K562 (cell line): ENCODE measurements around the gene MED15. TPM values are rescaled to one million over a fixed set of nuclear protein-coding genes. Genes with fewer than 3 reads are reported as not detected.

Experiments
- CLOCK ChIP-seq: fragments of 250-450 bp; sonication (Bioruptor Pico); IDR thresholded peaks from 2 replicates; pipeline ENCODE4 v1.4.0; 2020; ENCODE audit warnings: mild to moderate bottlenecking, moderate library complexity, borderline replicate concordance
- ILF3 ChIP-seq: fragments of 450-650 bp; IDR thresholded peaks from 2 replicates; pipeline ENCODE4 v1.6.1; 2018; ENCODE audit warnings: antibody characterized with exemption, mild to moderate bottlenecking, moderate library complexity, borderline replicate concordance
- MED1 ChIP-seq: sonication (generic); formaldehyde crosslinking; IDR thresholded peaks from 2 replicates; pipeline ENCODE4 v1.8.1; 2023; ENCODE audit warnings: missing genetic modification reagents, borderline replicate concordance
- PTTG1 ChIP-seq: fragments of 450-650 bp; IDR thresholded peaks from 2 replicates; pipeline ENCODE4 v1.6.1; 2016; ENCODE audit warnings: low read depth, mild to moderate bottlenecking, missing genetic modification characterization, missing compliant biosample characterization
- ZHX1 ChIP-seq: fragments of 150-350 bp; conservative IDR thresholded peaks from 2 replicates; pipeline ENCODE4 v1.6.1; 2014; ENCODE audit warnings: low read length
- ZNF239 ChIP-seq: fragments of 250-450 bp; sonication (Bioruptor Pico); IDR thresholded peaks from 2 replicates; pipeline ENCODE4 v1.4.0; 2020; ENCODE audit warnings: mild to moderate bottlenecking
- ZNF445 ChIP-seq: fragments of 250-450 bp; sonication (Bioruptor Pico); IDR thresholded peaks from 2 replicates; pipeline ENCODE4 v1.4.0; 2020; ENCODE audit warnings: low read depth, mild to moderate bottlenecking, moderate library complexity
- polyA plus RNA-seq, 8 experiments: library from polyadenylated mRNA; depleted of rRNA in 4 of 8; stranded (reverse) in 5 of 8; unstranded in 3 of 8; fragments of >200 nt; fragmentation: Nextera tagmentation in 2 of 8; fragmentation: Illumina TruSeq in 1 of 8; extraction: Ambion mirVana in 2 of 8; extraction: Trizol in 1 of 8; gene quantifications; 2 replicates each; pipeline versions ENCODE4 v1.2.1 to v1.2.3, GENCODE V29; 2011 to 2014; ENCODE audit warnings: inconsistent platforms in 1 of 8, missing spikeins in 1 of 8
- total RNA-seq, 7 experiments: library from RNA; depleted of rRNA in 6 of 7; stranded (reverse); fragments of >200 nt in 6 of 7; fragmentation: Illumina TruSeq in 2 of 7; extraction: Trizol in 2 of 7; gene quantifications; 2 replicates each; pipeline versions ENCODE4 v1.2.1 to v1.2.3, GENCODE V29; 2011 to 2021; ENCODE audit warnings: low replicate concordance in 1 of 7
- TF ChIP-seq, protein P1 (sequence below): fragments of 450-650 bp; formaldehyde crosslinking; IDR thresholded peaks from 2 replicates; pipeline ENCODE4 v1.4.0; 2022; ENCODE audit warnings: missing genetic modification characterization
- TF ChIP-seq, protein P2 (sequence below): fragments of 450-650 bp; IDR thresholded peaks from 2 replicates; pipeline ENCODE4 v1.6.1; 2016; ENCODE audit warnings: low read depth, mild to moderate bottlenecking, moderate library complexity
- TF ChIP-seq, protein P3 (sequence below), 3 experiments: IDR thresholded peaks in 2 of 3; conservative IDR thresholded peaks in 1 of 3; 2 replicates each; pipeline ENCODE4 v1.5.1; 2011 to 2012; ENCODE audit warnings: low read length in 3 of 3, mild to moderate bottlenecking in 3 of 3, control low read depth in 2 of 3, improper control_type of control experiment in 1 of 3, inconsistent platforms in 1 of 3, low read depth in 1 of 3, mixed read lengths in 1 of 3, moderate library complexity in 1 of 3; ENCODE audit not compliant: insufficient read depth in 2 of 3
- TF ChIP-seq, protein P4 (sequence below), 2 experiments: fragments of 450-650 bp in 1 of 2; sonication (generic) in 1 of 2; formaldehyde crosslinking in 1 of 2; IDR thresholded peaks in 1 of 2; conservative IDR thresholded peaks in 1 of 2; 2 replicates each; pipeline versions ENCODE4 v1.6.1 to v1.8.1; 2016 to 2023; ENCODE audit warnings: mild to moderate bottlenecking in 2 of 2, moderate library complexity in 2 of 2, inconsistent platforms in 1 of 2, missing genetic modification reagents in 1 of 2
- TF ChIP-seq, protein P5 (sequence below): conservative IDR thresholded peaks from 2 replicates; pipeline ENCODE4 v1.6.1; 2011; ENCODE audit warnings: low read depth, mild to moderate bottlenecking, low read length; ENCODE audit not compliant: control insufficient read depth

MED15 gene
- total and polyA plus RNA-seq, 9 of the 15 experiments (the other 6 are each of a cell fraction or from before 2014, with no cell fraction given) = 4.0 to 271 (median 60.1) TPM

DNA sequence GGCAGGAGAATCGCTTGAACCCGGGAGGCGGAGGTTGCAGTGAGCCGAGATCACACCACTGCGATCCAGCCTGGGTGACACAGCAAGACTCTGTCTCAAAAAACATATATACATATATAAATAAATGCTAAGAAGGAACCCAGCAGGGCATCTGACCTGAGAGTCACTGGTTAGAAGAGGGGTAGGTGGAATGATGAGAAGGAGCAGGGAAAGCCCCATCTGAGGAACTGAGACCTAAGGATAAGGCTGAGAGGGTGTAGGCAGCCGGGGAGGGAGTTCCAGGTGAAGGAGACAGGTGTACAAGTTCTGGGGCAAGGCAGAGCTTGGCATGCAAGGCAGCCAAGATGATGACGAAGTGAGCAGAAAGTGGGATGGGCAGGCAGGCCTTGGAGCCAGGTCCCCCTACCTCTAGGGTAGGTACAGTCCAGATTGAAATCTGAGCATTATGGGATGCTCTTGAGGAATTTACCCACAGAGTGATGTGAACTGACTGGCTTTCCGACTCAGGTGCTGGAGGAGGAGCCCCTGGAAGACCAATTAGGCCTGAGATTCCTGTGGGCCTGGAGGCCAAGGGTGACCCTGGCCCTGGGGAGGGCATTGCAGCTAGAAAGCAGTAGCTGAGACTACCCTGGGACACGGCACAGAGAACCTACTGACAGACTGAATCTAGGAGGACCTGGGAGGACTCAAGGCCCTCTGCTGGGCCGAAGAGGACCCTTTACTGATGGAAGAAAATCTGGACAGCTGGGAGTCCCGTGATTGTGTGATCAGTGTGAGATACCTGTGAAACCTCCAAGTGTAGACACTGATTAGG, 34.6 kb upstream of the MED15 start (continued):
- TF ChIP-seq PTTG1 (tag) (no peak), CLOCK (CRISPR knock-in tag) (no peak), ILF3 (no peak), ZNF239 (CRISPR knock-in tag) (no peak), ZNF445 (CRISPR knock-in tag) (no peak), MED1 (CRISPR knock-in tag) (0 out of 2 replicates have a peak, but pooled peaks have one; percentile 65), ZHX1 (no peak)
- TF ChIP-seq, protein P1, sequence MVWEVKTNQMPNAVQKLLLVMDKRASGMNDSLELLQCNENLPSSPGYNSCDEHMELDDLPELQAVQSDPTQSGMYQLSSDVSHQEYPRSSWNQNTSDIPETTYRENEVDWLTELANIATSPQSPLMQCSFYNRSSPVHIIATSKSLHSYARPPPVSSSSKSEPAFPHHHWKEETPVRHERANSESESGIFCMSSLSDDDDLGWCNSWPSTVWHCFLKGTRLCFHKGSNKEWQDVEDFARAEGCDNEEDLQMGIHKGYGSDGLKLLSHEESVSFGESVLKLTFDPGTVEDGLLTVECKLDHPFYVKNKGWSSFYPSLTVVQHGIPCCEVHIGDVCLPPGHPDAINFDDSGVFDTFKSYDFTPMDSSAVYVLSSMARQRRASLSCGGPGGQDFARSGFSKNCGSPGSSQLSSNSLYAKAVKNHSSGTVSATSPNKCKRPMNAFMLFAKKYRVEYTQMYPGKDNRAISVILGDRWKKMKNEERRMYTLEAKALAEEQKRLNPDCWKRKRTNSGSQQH (CRISPR knock-in tag) = no peak
- TF ChIP-seq, protein P2, sequence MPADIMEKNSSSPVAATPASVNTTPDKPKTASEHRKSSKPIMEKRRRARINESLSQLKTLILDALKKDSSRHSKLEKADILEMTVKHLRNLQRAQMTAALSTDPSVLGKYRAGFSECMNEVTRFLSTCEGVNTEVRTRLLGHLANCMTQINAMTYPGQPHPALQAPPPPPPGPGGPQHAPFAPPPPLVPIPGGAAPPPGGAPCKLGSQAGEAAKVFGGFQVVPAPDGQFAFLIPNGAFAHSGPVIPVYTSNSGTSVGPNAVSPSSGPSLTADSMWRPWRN = no peak
- TF ChIP-seq, protein P3, sequence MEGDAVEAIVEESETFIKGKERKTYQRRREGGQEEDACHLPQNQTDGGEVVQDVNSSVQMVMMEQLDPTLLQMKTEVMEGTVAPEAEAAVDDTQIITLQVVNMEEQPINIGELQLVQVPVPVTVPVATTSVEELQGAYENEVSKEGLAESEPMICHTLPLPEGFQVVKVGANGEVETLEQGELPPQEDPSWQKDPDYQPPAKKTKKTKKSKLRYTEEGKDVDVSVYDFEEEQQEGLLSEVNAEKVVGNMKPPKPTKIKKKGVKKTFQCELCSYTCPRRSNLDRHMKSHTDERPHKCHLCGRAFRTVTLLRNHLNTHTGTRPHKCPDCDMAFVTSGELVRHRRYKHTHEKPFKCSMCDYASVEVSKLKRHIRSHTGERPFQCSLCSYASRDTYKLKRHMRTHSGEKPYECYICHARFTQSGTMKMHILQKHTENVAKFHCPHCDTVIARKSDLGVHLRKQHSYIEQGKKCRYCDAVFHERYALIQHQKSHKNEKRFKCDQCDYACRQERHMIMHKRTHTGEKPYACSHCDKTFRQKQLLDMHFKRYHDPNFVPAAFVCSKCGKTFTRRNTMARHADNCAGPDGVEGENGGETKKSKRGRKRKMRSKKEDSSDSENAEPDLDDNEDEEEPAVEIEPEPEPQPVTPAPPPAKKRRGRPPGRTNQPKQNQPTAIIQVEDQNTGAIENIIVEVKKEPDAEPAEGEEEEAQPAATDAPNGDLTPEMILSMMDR (IDR thresholded peaks at IDR 0.05 in 2 of 3, conservative IDR thresholded peaks at IDR 0.05 in 1 of 3; ENCODE audit: insufficient read depth in 2 of 3, low read depth in 1 of 3, low read length in 3 of 3) = peak; percentile 16 to 27 (median 23); a peak in 1 of 6 replicates
- TF ChIP-seq, protein P4, sequence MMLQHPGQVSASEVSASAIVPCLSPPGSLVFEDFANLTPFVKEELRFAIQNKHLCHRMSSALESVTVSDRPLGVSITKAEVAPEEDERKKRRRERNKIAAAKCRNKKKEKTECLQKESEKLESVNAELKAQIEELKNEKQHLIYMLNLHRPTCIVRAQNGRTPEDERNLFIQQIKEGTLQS (IDR thresholded peaks at IDR 0.05) = no peak
- TF ChIP-seq, protein P4 (CRISPR knock-in tag; conservative IDR thresholded peaks at IDR 0.05) = 0 out of 2 replicates have a peak, but pooled peaks have one; percentile 60
- TF ChIP-seq, protein P5, sequence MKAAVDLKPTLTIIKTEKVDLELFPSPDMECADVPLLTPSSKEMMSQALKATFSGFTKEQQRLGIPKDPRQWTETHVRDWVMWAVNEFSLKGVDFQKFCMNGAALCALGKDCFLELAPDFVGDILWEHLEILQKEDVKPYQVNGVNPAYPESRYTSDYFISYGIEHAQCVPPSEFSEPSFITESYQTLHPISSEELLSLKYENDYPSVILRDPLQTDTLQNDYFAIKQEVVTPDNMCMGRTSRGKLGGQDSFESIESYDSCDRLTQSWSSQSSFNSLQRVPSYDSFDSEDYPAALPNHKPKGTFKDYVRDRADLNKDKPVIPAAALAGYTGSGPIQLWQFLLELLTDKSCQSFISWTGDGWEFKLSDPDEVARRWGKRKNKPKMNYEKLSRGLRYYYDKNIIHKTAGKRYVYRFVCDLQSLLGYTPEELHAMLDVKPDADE = no peak
